ENCODE data around the gene FGD4. TPM values are rescaled to one million over a fixed set of nuclear protein-coding genes. Genes with fewer than 3 reads are reported as not detected.

FGD4 gene
- total RNA-seq, 6 donors from 2014 or later, result 44.0 to 78.6 (median 55.5) TPM

DNA sequence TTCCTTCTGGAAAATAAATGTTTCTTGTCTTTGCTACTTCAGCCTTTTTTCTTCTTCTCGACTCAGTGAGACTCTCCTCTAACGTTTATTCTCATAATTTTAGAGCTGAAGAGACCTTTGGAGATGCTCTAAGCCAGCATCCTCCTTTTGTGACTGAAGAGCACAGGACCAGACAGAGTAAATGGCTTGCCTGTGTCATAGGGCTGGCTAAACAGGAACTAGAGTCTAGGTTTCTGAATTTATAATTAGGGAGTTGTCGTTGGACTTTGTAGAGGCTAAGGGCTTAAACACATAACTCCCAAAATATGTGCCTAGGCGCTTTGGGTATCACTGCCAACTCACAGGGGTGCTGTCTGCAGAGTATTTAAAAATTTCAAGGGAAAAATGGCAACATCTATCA lies 98.5 kb downstream of the FGD4 start:
- Histone ChIP-seq H3K4me3 (no peak overlapping the region), H3K27me3 (no peaks in the 10 kb centered on the region), H3K27ac (no peak overlapping the region), H3K36me3 (no peaks in the 10 kb centered on the region), H3K4me1 (peaks cover 21 to 31% (median 26%) of the 10 kb centered on the region in 4 donors), H3K9me3 (no peaks in the 10 kb centered on the region)
- DNase-seq (no peak), ATAC-seq (ENCODE audit: low FRiP score in 2 of 2) (peak in 1 of 2 donors; percentile 32)
- WGBS, 2 donors, result 64 to 71% methylated on average over 4 of the region's 4 CpGs
- TF ChIP-seq, protein P1, sequence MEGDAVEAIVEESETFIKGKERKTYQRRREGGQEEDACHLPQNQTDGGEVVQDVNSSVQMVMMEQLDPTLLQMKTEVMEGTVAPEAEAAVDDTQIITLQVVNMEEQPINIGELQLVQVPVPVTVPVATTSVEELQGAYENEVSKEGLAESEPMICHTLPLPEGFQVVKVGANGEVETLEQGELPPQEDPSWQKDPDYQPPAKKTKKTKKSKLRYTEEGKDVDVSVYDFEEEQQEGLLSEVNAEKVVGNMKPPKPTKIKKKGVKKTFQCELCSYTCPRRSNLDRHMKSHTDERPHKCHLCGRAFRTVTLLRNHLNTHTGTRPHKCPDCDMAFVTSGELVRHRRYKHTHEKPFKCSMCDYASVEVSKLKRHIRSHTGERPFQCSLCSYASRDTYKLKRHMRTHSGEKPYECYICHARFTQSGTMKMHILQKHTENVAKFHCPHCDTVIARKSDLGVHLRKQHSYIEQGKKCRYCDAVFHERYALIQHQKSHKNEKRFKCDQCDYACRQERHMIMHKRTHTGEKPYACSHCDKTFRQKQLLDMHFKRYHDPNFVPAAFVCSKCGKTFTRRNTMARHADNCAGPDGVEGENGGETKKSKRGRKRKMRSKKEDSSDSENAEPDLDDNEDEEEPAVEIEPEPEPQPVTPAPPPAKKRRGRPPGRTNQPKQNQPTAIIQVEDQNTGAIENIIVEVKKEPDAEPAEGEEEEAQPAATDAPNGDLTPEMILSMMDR (IDR thresholded peaks at IDR 0.05), result no peak
- no peak for TF ChIP-seq POLR2A (IDR thresholded peaks at IDR 0.05)
- TF ChIP-seq POLR2AphosphoS5 (IDR thresholded peaks at IDR 0.05), result no peak
- no peak for TF ChIP-seq EP300 (IDR thresholded peaks at IDR 0.05)

DNA sequence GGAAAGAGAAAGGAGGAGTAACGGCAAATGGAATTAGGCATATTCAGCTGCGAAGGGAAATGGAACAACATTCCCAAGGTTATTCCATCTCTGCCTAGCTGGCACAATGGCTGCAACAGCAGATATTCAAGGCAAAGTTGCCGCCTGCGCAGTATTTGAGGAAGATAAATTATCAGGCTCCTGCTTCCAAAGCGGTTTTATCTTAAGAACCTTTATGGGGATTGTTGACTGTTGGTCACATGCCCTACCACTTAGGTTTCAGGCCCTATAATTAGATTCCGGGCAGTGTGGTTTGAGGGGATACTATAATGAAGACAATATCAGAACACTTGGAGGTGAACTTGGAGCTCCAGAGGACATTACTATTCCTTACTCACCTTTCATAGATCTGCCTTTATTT lies 99.7 kb downstream of the FGD4 start:
- Histone ChIP-seq H3K4me1 (peaks cover 30 to 38% (median 34%) of the 10 kb centered on the region in 4 donors), H3K27ac (no peak overlapping the region), H3K9me3 (no peaks in the 10 kb centered on the region), H3K27me3 (no peaks in the 10 kb centered on the region), H3K4me3 (no peak overlapping the region), H3K36me3 (no peaks in the 10 kb centered on the region)
- peak in 1 of 2 donors; percentile 27 for DNase-seq
- TF ChIP-seq POLR2AphosphoS5 (IDR thresholded peaks at IDR 0.05) (no peak), POLR2A (IDR thresholded peaks at IDR 0.05) (no peak), EP300 (IDR thresholded peaks at IDR 0.05) (no peak)
- TF ChIP-seq, protein P1 (IDR thresholded peaks at IDR 0.05), result no peak
- WGBS, 2 donors, result 77 to 85% methylated on average over 6 of the region's 6 CpGs
- no peak for ATAC-seq (ENCODE audit: low FRiP score in 2 of 2)

DNA sequence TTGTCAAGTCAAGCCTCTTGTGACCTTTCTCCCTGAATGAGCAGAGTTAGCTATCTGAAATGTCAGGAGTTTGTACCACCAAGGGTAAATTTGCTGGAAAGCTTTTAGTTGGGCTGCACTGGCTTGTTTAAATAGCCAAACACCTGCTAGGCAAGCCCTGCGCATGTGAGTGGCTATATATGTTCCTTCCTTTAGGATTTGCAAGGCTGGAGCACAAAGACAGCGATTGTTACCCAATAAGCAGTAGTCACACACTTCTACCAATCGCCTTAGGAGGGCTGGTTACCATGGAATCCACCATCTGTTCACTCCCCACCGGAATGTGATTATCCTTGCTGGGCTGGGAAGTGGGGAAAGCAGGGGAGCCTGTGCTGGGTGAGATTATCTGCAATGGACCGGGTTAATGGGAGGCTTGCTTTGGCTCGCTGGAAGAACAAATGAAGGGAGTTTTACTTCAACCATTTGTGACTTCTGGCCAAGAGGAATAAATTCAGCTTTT lies 102.5 kb downstream of the FGD4 start:
- ATAC-seq (ENCODE audit: low FRiP score in 2 of 2) (peak; percentile 69 to 71), DNase-seq (no peak)
- Histone ChIP-seq H3K27ac (peak overlapping the region in 3 of 4 donors; percentile 20 to 62 (median 51)), H3K4me1 (peaks cover 31 to 51% (median 45%) of the 10 kb centered on the region in 4 donors), H3K36me3 (no peaks in the 10 kb centered on the region), H3K4me3 (peak overlapping the region in 2 of 4 donors; percentile 4 to 21), H3K9me3 (no peaks in the 10 kb centered on the region), H3K27me3 (no peaks in the 10 kb centered on the region)
- TF ChIP-seq, protein P1 (IDR thresholded peaks at IDR 0.05), result no peak
- TF ChIP-seq POLR2A (IDR thresholded peaks at IDR 0.05), result no peak
- TF ChIP-seq EP300 (IDR thresholded peaks at IDR 0.05), result no peak
- no peak for TF ChIP-seq POLR2AphosphoS5 (IDR thresholded peaks at IDR 0.05)
- 29 to 34% methylated on average over 5 to 6 of the region's 6 CpGs for WGBS, 2 donors

DNA sequence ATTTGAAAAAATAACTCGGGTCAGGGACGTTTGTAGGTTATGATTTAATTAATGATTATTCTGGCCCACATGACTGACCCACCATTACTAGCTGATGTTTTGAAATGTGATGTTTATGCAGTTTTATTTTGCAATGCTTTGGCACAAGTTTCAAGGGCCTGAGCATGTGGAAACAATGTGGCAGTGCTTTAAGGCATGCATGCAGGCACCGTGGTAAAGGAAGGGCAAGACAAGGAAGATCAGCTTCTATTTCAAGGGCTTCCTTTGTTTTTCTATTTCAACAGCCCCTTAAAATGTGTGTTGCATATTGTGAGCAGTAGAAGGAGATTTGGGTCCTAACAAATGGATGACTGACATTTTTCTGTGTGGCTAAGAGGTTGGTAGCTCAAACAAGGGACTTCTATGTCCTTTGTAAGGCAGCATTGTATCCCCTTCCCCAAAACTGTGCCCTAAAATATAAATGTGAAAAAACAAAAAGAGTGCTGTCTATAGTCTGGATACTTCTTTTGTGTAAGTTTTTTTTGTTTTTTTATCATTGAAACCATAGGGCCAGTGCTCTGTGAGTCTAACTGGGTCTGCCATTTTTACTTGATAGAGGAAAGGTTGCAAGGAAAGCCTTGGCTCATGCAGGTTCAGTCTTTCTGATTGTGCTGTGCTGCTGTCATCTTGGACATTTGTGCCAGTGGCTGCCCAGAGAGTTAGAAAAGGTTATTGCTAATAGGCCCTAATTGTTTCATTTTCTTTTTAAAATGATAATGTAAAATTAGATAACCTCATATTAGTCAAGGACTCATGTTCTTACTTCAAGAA lies 103.5 kb downstream of the FGD4 start:
- Histone ChIP-seq H3K9me3 (no peaks in the 10 kb centered on the region), H3K36me3 (no peaks in the 10 kb centered on the region), H3K4me3 (peak overlapping the region in 1 of 4 donors; percentile 21), H3K27ac (peak overlapping the region; percentile 7 to 67 (median 56)), H3K4me1 (peaks cover 30 to 50% (median 45%) of the 10 kb centered on the region in 4 donors), H3K27me3 (no peaks in the 10 kb centered on the region)
- DNase-seq (peak in 1 of 2 donors; percentile 63), ATAC-seq (ENCODE audit: low FRiP score in 2 of 2) (peak; percentile 71 to 79)
- 20 to 25% methylated on average over 3 of the region's 3 CpGs for WGBS, 2 donors
- TF ChIP-seq EP300 (IDR thresholded peaks at IDR 0.05) (peak in 1 of 4 donors; percentile 11), POLR2AphosphoS5 (IDR thresholded peaks at IDR 0.05) (peak in 1 of 2 donors; percentile 51)
- TF ChIP-seq, protein P1 (IDR thresholded peaks at IDR 0.05), result no peak
